Liver (tissue), 9 donors: Measurements from ENCODE around the gene FBLL1. TPM values are rescaled to one million over a fixed set of nuclear protein-coding genes. Genes with fewer than 3 reads are reported as not detected.

ENCODE experiments used
- DNase-seq: peaks from one replicate; pipeline ENCODE4 v3.0.0-alpha.2; 2017; ENCODE audit warnings: low spot score
- H3K27ac ChIP-seq, 2 donors: one replicate each; pipeline ENCODE4 v1.7.0; 2013; ENCODE audit warnings: inconsistent platforms in 2 of 2, low read length in 2 of 2, control low read depth in 1 of 2, low read depth in 1 of 2, mild to moderate bottlenecking in 1 of 2
- H3K27me3 ChIP-seq, 4 donors: one replicate each; pipeline versions ENCODE4 v1.6.1 to v1.7.0; 2013; ENCODE audit warnings: low read length in 3 of 4, inconsistent platforms in 1 of 4, mild to moderate bottlenecking in 1 of 4, moderate library complexity in 1 of 4; ENCODE audit not compliant: control insufficient read depth in 4 of 4, insufficient read depth in 4 of 4
- H3K36me3 ChIP-seq, 4 donors: one replicate each; pipeline versions ENCODE4 v1.6.1 to v1.7.0; 2013; ENCODE audit warnings: low read length in 3 of 4, mild to moderate bottlenecking in 3 of 4, low read depth in 1 of 4, moderate library complexity in 1 of 4; ENCODE audit not compliant: control insufficient read depth in 4 of 4, insufficient read depth in 3 of 4
- H3K4me1 ChIP-seq, 4 donors: one replicate each; pipeline versions ENCODE4 v1.6.1 to v1.7.0; 2013; ENCODE audit warnings: low read length in 3 of 4, mild to moderate bottlenecking in 3 of 4, moderate library complexity in 1 of 4; ENCODE audit not compliant: control insufficient read depth in 4 of 4, insufficient read depth in 4 of 4
- H3K4me3 ChIP-seq, 3 donors: one replicate each; pipeline versions ENCODE4 v1.6.1 to v1.7.0; 2013; ENCODE audit warnings: low read length in 3 of 3, control low read depth in 1 of 3, low read depth in 1 of 3, mild to moderate bottlenecking in 1 of 3
- H3K9ac ChIP-seq, 2 donors: one replicate each; pipeline ENCODE4 v1.7.0; 2013; ENCODE audit warnings: low read length in 2 of 2, mild to moderate bottlenecking in 2 of 2, moderate library complexity in 2 of 2, control low read depth in 1 of 2, low read depth in 1 of 2
- H3K9me3 ChIP-seq, 4 donors: one replicate each; pipeline versions ENCODE4 v1.6.1 to v1.7.0; 2013; ENCODE audit warnings: low read length in 3 of 4; ENCODE audit not compliant: control insufficient read depth in 4 of 4
- ATF3 ChIP-seq: IDR thresholded peaks from 2 replicates; pipeline ENCODE4 v1.6.1; 2016; ENCODE audit warnings: antibody characterized with exemption
- GABPA ChIP-seq, 2 donors: IDR thresholded peaks in 1 of 2; conservative IDR thresholded peaks in 1 of 2; 2 replicates each; pipeline ENCODE4 v1.6.1; 2016; ENCODE audit warnings: antibody characterized with exemption in 2 of 2, mild to moderate bottlenecking in 1 of 2, moderate library complexity in 1 of 2
- HNF4A ChIP-seq, 2 donors: conservative IDR thresholded peaks; 2 replicates each; pipeline ENCODE4 v1.6.1; 2016; ENCODE audit warnings: antibody characterized with exemption in 2 of 2, mild to moderate bottlenecking in 2 of 2
- MAX ChIP-seq: IDR thresholded peaks from 2 replicates; pipeline ENCODE4 v1.6.1; 2016; ENCODE audit warnings: antibody characterized with exemption
- NR2F2 ChIP-seq: IDR thresholded peaks from 2 replicates; pipeline ENCODE4 v1.6.1; 2016; ENCODE audit warnings: antibody characterized with exemption
- RAD21 ChIP-seq, 2 donors: IDR thresholded peaks; 2 replicates each; pipeline ENCODE4 v1.6.1; 2016; ENCODE audit warnings: antibody characterized with exemption in 2 of 2, mild to moderate bottlenecking in 2 of 2
- REST ChIP-seq: IDR thresholded peaks from 2 replicates; pipeline ENCODE4 v1.6.1; 2016; ENCODE audit warnings: antibody characterized with exemption, mild to moderate bottlenecking
- SP1 ChIP-seq: IDR thresholded peaks from 2 replicates; pipeline ENCODE4 v1.6.1; 2018; ENCODE audit warnings: antibody characterized with exemption, mild to moderate bottlenecking
- TAF1 ChIP-seq: conservative IDR thresholded peaks from 2 replicates; pipeline ENCODE4 v1.6.1; 2016; ENCODE audit warnings: antibody characterized with exemption, mild to moderate bottlenecking
- ZBTB33 ChIP-seq: IDR thresholded peaks from 2 replicates; pipeline ENCODE4 v1.6.1; 2016; ENCODE audit warnings: antibody characterized with exemption
- WGBS: extraction: QIAGEN DNeasy Blood & Tissue Kit; methylation state at CpG from one replicate; pipeline ENCODE4 v1.1.7; 2013; 5-methylcytosine and 5-hydroxymethylcytosine counted together
- polyA plus RNA-seq, 2 donors: library from polyadenylated mRNA; stranded (reverse) in 1 of 2; unstranded in 1 of 2; fragments of 200-250 nt in 1 of 2; fragments of >200 nt in 1 of 2; fragmentation: Nextera tagmentation in 1 of 2; extraction: Ambion mirVana in 1 of 2; gene quantifications; one replicate each; pipeline versions ENCODE4 v1.2.1 to v1.2.3, GENCODE V29; 2013 to 2015
- total RNA-seq, 2 donors: library from RNA; depleted of rRNA; stranded (reverse); fragments of >200 nt; gene quantifications; one replicate each; pipeline ENCODE4 v1.2.3, GENCODE V29; 2014
- donor health status: healthy.
- donor health status: healthy.
- donor health status: healthy.
- donor health status: healthy.
- donor health status: healthy.

Gene FBLL1
- total and polyA plus RNA-seq, 4 donors: 0.05 to 0.42 (median 0.17) TPM; not detected in 1

- Histone ChIP-seq H3K9me3 (no peaks in the 10 kb centered on the region), H3K4me3 (no peak overlapping the region), H3K9ac (no peak overlapping the region), H3K36me3 (peaks cover 1 to 20% (median 15%) of the 10 kb centered on the region in 4 donors), H3K4me1 (no peaks in the 10 kb centered on the region), H3K27me3 (no peaks in the 10 kb centered on the region), H3K27ac (no peak overlapping the region)
- no peak for DNase-seq
- no peak for TF ChIP-seq SP1
- no peak for TF ChIP-seq NR2F2
- TF ChIP-seq TAF1: no peak
- TF ChIP-seq GABPA (IDR thresholded peaks at IDR 0.05 in 1 of 2, conservative IDR thresholded peaks at IDR 0.05 in 1 of 2): no peak
- TF ChIP-seq ATF3: no peak
- no peak for TF ChIP-seq REST
- no peak for TF ChIP-seq ZBTB33
- no peak for TF ChIP-seq RAD21 (IDR thresholded peaks at IDR 0.05)
Observed at GRCh38 chr5:168550656-168551055, 21.6 kb downstream of the FBLL1 start.

- WGBS: 74% methylated on average over 1 of the region's 1 CpG
- Histone ChIP-seq H3K27ac (no peak overlapping the region), H3K9ac (no peak overlapping the region), H3K4me1 (peaks cover 0 to 4% (median 0%) of the 10 kb centered on the region in 4 donors), H3K9me3 (no peaks in the 10 kb centered on the region), H3K27me3 (no peaks in the 10 kb centered on the region), H3K36me3 (peaks cover 1 to 23% (median 18%) of the 10 kb centered on the region in 4 donors), H3K4me3 (no peak overlapping the region)
- DNase-seq: no peak
- TF ChIP-seq NR2F2 (no peak), MAX (no peak)
Observed at GRCh38 chr5:168552146-168552545, 23.0 kb downstream of the FBLL1 start.

- Histone ChIP-seq H3K4me3 (no peak overlapping the region), H3K27me3 (no peaks in the 10 kb centered on the region), H3K36me3 (peaks cover 1 to 26% (median 21%) of the 10 kb centered on the region in 4 donors), H3K9me3 (no peaks in the 10 kb centered on the region), H3K4me1 (peaks cover 0 to 4% (median 0%) of the 10 kb centered on the region in 4 donors), H3K27ac (no peak overlapping the region), H3K9ac (no peak overlapping the region)
- TF ChIP-seq HNF4A (conservative IDR thresholded peaks at IDR 0.05): no peak
- no peak for DNase-seq
- WGBS: 83% methylated on average over 2 of the region's 2 CpGs
Observed at GRCh38 chr5:168553377-168554130, 24.4 kb downstream of the FBLL1 start.
